Mesothelial cell of epicardium (in vitro differentiated cells): ENCODE measurements around the gene ABCE1. TPM values are rescaled to one million over a fixed set of nuclear protein-coding genes. Genes with fewer than 3 reads are reported as not detected.

Source experiments
- DNase-seq, 2 experiments: peaks; one replicate each; pipeline ENCODE4 v3.0.0; 2021; ENCODE audit warnings: low spot score in 2 of 2; ENCODE audit not compliant: unreplicated experiment in 2 of 2
- H3K27ac Mint-ChIP-seq: 2 replicates; pipeline ENCODE4 v1.8.0; 2021; ENCODE audit warnings: mixed read lengths
- H3K27me3 Mint-ChIP-seq: 2 replicates; pipeline ENCODE4 v1.8.0; 2021; ENCODE audit warnings: low read depth, mixed read lengths
- H3K36me3 Mint-ChIP-seq: 2 replicates; pipeline ENCODE4 v1.8.0; 2021; ENCODE audit warnings: mixed read lengths
- H3K4me1 Mint-ChIP-seq: 2 replicates; pipeline ENCODE4 v1.8.0; 2021; ENCODE audit warnings: mixed read lengths
- H3K4me3 Mint-ChIP-seq: 2 replicates; pipeline ENCODE4 v1.8.0; 2021; ENCODE audit warnings: mild to moderate bottlenecking, moderate library complexity, mixed read lengths
- H3K9me3 Mint-ChIP-seq: 2 replicates; pipeline ENCODE4 v1.8.0; 2021; ENCODE audit warnings: mixed read lengths
- total RNA-seq: library from RNA; stranded (reverse); gene quantifications from 3 replicates; pipeline ENCODE4 v1.2.1, GENCODE V29; 2021
- TF ChIP-seq, protein P1 (sequence below): fragments of 200-600 bp; sonication (generic); IDR thresholded peaks from one replicate; pipeline ENCODE4 v1.5.0; 2021; ENCODE audit warnings: antibody characterized with exemption; ENCODE audit not compliant: unreplicated experiment

Gene ABCE1
- total RNA-seq, 1 donor from 2014 or later = 55.1 TPM

DNA sequence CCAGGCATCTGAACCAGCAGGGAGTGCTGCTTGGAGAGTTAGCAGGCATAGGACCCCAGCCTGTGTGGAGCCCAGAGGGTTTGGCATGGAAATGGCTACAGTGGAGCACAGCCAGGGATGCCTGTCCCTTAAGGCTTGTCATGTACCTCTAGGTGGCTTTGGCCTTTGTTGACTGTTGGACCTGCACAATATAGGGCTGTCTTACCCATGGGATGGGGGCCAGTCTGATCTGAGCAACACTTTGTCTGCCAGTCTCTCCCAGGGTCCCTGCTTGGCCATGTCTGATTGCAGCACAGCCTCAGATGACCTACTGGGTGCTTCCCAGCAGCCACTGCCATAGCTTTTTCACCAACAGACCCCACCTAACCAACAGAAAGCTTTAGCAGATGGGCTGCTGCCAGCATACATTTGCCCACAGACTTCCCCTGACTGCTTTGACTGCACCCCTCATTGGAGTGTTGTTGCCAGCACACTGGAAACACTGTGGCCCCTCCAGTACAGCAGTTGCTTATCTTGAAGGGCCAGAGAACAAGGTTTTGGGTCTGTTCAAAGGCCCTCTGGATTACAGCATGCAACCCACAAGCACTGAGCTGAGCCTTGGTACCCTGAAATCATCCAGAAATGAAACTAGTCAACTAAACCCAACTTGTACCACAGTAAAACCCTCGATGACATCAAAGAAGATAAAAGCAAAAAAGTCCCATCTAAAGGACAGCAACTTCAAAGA lies 22.2 kb upstream of the ABCE1 start:
- TF ChIP-seq, protein P1, sequence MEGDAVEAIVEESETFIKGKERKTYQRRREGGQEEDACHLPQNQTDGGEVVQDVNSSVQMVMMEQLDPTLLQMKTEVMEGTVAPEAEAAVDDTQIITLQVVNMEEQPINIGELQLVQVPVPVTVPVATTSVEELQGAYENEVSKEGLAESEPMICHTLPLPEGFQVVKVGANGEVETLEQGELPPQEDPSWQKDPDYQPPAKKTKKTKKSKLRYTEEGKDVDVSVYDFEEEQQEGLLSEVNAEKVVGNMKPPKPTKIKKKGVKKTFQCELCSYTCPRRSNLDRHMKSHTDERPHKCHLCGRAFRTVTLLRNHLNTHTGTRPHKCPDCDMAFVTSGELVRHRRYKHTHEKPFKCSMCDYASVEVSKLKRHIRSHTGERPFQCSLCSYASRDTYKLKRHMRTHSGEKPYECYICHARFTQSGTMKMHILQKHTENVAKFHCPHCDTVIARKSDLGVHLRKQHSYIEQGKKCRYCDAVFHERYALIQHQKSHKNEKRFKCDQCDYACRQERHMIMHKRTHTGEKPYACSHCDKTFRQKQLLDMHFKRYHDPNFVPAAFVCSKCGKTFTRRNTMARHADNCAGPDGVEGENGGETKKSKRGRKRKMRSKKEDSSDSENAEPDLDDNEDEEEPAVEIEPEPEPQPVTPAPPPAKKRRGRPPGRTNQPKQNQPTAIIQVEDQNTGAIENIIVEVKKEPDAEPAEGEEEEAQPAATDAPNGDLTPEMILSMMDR = no peak
- H3K36me3 Mint-ChIP-seq = peaks cover 47% of the 10 kb centered on the region
- peaks cover 28% of the 10 kb centered on the region for H3K9me3 Mint-ChIP-seq
- no peak overlapping the region for H3K27ac Mint-ChIP-seq
- H3K4me3 Mint-ChIP-seq = no peak overlapping the region
- DNase-seq = no peak
- H3K27me3 Mint-ChIP-seq = no peaks in the 10 kb centered on the region
- H3K4me1 Mint-ChIP-seq = no peaks in the 10 kb centered on the region

DNA sequence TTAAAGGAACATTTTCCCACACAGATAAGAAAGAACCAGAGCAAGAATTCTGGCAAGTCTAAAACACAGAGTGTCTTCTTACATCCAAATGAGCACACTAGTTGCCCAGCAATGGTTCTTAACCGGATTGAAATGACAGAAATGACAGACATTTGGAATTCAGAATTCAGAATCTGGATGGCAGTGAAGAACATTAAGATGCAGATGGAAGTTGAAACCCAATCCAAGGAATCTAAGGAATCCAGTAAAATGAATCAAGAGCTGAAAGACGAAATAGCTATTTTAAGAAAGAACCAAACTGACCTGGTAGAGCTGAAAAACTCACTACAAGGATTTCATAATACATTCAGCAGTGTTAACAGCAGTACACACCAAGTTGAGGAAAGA lies 21.6 kb upstream of the ABCE1 start:
- no peak overlapping the region for H3K27ac Mint-ChIP-seq

DNA sequence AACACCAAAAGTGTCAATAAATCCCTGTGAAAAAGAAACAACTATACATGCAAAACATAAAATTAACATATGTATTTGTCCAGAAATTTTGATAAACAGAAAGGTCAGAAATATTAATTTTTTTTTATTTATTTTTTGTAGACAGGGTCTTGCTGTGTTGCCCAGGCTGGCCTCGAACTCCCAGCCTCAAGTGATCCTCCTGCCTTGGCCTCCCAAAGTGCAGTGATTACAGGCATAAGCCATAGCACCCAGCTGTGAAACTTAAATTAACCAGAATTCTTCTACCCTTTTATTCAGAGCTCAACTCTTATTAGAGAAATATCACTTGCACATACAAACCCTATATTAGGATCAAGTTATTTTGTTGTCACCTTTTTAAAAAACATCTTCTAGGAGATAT lies 16.4 kb upstream of the ABCE1 start:
- no peak for DNase-seq
- Mint-ChIP-seq H3K4me3 (no peak overlapping the region), H3K27ac (no peak overlapping the region), H3K9me3 (peaks cover 23% of the 10 kb centered on the region), H3K36me3 (peaks cover 37% of the 10 kb centered on the region), H3K27me3 (no peaks in the 10 kb centered on the region), H3K4me1 (peaks cover 3% of the 10 kb centered on the region)
- TF ChIP-seq, protein P1 = no peak

More for the DNA sequence above, 21.6 kb upstream of the ABCE1 start:
- Mint-ChIP-seq H3K4me1 (no peaks in the 10 kb centered on the region), H3K36me3 (peaks cover 46% of the 10 kb centered on the region), H3K9me3 (peaks cover 28% of the 10 kb centered on the region), H3K27me3 (no peaks in the 10 kb centered on the region), H3K4me3 (no peak overlapping the region)
- TF ChIP-seq, protein P1 = no peak
- DNase-seq = no peak

DNA sequence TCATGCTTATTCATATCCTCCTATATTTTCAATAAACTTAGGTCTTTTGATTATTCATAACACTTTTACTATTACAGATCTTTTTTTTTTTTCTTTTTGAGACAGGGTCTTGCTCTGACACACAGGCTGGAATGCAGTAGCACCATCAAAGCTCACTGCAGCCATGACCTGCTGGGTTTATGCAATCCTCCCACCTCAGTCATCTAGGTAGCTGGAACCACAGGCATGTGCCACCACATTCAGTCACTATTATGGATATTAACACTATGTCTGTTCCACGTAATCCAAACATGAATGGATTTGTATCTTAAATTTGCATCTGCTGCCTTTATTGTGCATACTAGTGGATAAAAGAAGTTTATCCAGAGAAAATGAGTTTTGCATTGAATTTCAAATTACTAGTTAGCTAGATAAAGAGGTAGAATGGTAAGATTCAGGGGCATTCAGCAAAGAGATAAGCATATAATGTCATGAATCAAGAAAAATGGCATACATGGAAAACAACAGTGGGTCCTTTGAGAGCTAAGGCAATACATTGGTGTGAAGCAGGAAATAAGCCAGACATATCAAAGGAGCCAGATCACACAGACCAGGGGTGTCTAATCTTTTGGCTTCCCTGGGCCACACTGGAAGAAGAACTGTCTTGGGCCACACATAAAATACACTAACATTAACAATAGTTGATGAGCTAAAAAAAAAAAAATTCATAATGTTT lies 14.1 kb upstream of the ABCE1 start:
- no peak overlapping the region for H3K4me3 Mint-ChIP-seq

DNA sequence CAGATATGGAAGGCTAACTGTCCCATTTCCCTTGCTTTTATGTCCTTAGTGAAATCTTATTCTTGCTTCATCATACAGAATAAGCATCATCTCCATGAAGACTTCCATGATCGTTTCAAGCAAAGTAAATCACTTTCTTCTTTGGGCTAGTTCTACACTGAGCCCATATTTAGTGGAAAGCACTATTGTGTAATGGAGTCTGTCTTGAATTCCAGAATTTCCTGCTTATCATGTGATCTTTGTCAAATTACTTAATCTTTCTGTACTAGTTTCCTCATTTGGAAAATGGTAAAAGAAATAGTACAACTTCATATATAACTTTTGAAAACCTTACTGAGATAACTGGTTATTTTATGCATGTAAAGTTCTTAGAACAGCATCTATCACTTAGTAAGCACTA lies 7.7 kb upstream of the ABCE1 start:
- TF ChIP-seq, protein P1 = no peak
- H3K9me3 Mint-ChIP-seq = peaks cover 23% of the 10 kb centered on the region
- H3K27ac Mint-ChIP-seq = no peak overlapping the region
- no peaks in the 10 kb centered on the region for H3K4me1 Mint-ChIP-seq
- no peak overlapping the region for H3K4me3 Mint-ChIP-seq
- peaks cover 59% of the 10 kb centered on the region for H3K36me3 Mint-ChIP-seq
- no peaks in the 10 kb centered on the region for H3K27me3 Mint-ChIP-seq
- no peak for DNase-seq

More for the DNA sequence above, 14.1 kb upstream of the ABCE1 start:
- peaks cover 4% of the 10 kb centered on the region for H3K9me3 Mint-ChIP-seq
- no peaks in the 10 kb centered on the region for H3K27me3 Mint-ChIP-seq
- no peak for DNase-seq
- peaks cover 3% of the 10 kb centered on the region for H3K4me1 Mint-ChIP-seq
- H3K36me3 Mint-ChIP-seq = peaks cover 29% of the 10 kb centered on the region
- TF ChIP-seq, protein P1 = no peak
- peak overlapping the region; percentile 7 for H3K27ac Mint-ChIP-seq
